ENCODE measurements around the gene RAB9A.

The RAB9A gene

DNA sequence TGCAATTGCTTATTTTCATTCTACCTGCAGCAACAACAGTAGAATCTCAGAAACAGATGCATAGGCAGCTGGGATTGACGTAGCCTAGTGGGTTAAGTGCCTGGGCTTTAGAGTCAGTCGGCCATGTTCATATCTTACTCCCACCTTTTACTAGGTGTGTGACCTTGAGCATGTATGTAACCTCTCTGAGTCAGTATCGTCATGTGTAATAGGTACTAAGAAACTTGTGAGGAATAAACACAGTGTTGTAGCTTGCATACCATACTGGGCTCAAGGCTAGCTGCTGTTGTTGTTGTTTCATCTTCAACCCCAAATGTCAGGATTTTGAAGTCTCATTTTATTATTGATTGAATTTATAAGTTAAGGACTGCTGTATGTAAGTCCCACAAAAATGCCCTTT is 14.2 kb downstream of the RAB9A start:
- Histone ChIP-seq H2AFZ (ENCODE audit: low read length) (no peak overlapping the region), H3K9me2 (replicated peaks; ENCODE audit: low read depth, low read length) (no peaks in the 10 kb centered on the region), H3K79me2 (ENCODE audit: insufficient read depth, low read length) (peaks cover 59% of the 10 kb centered on the region)

DNA sequence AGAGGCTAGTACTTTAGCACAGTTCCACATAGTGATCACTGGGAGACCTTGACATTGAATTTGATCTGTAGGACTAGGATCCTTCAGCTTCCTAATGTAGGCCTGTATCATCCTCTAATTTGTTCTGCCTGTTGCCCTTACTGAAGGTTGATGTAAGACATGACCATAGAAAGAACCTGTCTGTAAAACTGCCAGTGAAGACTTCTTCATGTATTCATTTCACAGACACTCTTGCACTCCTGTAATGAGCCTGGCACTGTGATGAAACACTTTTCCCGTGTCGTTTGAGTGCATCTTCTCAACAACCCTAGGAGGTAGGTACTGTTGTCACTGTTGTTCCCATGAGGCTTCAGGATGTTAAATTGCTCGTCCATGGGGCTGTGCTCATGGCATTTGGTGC is 14.7 kb downstream of the RAB9A start:
- TF ChIP-seq, protein P1, sequence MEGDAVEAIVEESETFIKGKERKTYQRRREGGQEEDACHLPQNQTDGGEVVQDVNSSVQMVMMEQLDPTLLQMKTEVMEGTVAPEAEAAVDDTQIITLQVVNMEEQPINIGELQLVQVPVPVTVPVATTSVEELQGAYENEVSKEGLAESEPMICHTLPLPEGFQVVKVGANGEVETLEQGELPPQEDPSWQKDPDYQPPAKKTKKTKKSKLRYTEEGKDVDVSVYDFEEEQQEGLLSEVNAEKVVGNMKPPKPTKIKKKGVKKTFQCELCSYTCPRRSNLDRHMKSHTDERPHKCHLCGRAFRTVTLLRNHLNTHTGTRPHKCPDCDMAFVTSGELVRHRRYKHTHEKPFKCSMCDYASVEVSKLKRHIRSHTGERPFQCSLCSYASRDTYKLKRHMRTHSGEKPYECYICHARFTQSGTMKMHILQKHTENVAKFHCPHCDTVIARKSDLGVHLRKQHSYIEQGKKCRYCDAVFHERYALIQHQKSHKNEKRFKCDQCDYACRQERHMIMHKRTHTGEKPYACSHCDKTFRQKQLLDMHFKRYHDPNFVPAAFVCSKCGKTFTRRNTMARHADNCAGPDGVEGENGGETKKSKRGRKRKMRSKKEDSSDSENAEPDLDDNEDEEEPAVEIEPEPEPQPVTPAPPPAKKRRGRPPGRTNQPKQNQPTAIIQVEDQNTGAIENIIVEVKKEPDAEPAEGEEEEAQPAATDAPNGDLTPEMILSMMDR (conservative IDR thresholded peaks at IDR 0.05; ENCODE audit: low read length) = no peak
- TF ChIP-seq EZH2phosphoT487 (IDR thresholded peaks at IDR 0.05; ENCODE audit: borderline replicate concordance) = no peak
- Histone ChIP-seq H3F3A (ENCODE audit: low read depth) (no peaks in the 10 kb centered on the region), H3K27me3 (ENCODE audit: insufficient read depth, low read length, poor library complexity, severe bottlenecking) (no peaks in the 10 kb centered on the region), H3K9ac (ENCODE audit: low read depth, low read length, poor library complexity, severe bottlenecking) (no peak overlapping the region), H4K20me1 (ENCODE audit: insufficient read depth, low read length, poor library complexity, severe bottlenecking) (peaks cover 15% of the 10 kb centered on the region), H3K4me3 (ENCODE audit: low read length, poor library complexity, severe bottlenecking) (no peak overlapping the region), H3K9me3 (ENCODE audit: insufficient read depth, low read depth, low read length) (no peaks in the 10 kb centered on the region), H2AFZ (ENCODE audit: low read length) (no peak overlapping the region), H3K36me3 (ENCODE audit: insufficient read depth, low read length) (peaks cover 10% of the 10 kb centered on the region; the same call in 1 of the 2 replicates), H3K4me1 (ENCODE audit: insufficient read depth, low read length, poor library complexity, severe bottlenecking) (peaks cover 8% of the 10 kb centered on the region), H3K9me2 (replicated peaks; ENCODE audit: low read depth, low read length) (no peaks in the 10 kb centered on the region), H3K79me2 (ENCODE audit: insufficient read depth, low read length) (peaks cover 54% of the 10 kb centered on the region), H3K4me2 (ENCODE audit: low read depth, low read length, poor library complexity, severe bottlenecking) (no peak overlapping the region)

More for the DNA sequence above, 14.2 kb downstream of the RAB9A start:
- Histone ChIP-seq H3K4me3 (ENCODE audit: low read length, poor library complexity, severe bottlenecking) (no peak overlapping the region), H3K27me3 (ENCODE audit: insufficient read depth, low read length, poor library complexity, severe bottlenecking) (no peaks in the 10 kb centered on the region), H3K9me3 (ENCODE audit: insufficient read depth, low read depth, low read length) (no peaks in the 10 kb centered on the region), H3K4me1 (ENCODE audit: insufficient read depth, low read length, poor library complexity, severe bottlenecking) (peaks cover 10% of the 10 kb centered on the region), H3K9ac (ENCODE audit: low read depth, low read length, poor library complexity, severe bottlenecking) (no peak overlapping the region), H4K20me1 (ENCODE audit: insufficient read depth, low read length, poor library complexity, severe bottlenecking) (peaks cover 15% of the 10 kb centered on the region), H3F3A (ENCODE audit: low read depth) (no peaks in the 10 kb centered on the region), H3K4me2 (ENCODE audit: low read depth, low read length, poor library complexity, severe bottlenecking) (no peak overlapping the region), H3K36me3 (ENCODE audit: insufficient read depth, low read length) (peaks cover 5% of the 10 kb centered on the region; the same call in 1 of the 2 replicates)
- TF ChIP-seq, protein P1 (conservative IDR thresholded peaks at IDR 0.05; ENCODE audit: low read length) = no peak
- no peak for TF ChIP-seq EZH2phosphoT487 (IDR thresholded peaks at IDR 0.05; ENCODE audit: borderline replicate concordance)

DNA sequence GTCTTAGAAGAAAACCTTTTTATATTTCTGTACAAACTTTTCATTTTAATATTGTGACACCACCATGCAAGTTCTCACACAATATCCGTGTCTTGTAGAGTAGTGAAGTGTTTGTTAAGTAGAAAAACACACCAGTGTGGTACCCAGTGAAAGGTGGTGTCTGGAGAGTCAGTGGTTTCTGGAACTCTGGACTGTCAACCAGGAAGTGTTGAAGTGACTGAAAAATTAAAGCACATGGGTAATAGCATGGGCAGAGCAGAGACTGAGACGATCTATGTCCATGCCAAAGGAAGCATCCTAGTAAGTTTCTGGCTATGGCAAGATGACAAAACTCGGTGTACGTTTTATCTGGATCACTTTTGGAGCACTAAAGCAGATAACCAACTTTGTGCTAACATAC is 22.2 kb downstream of the RAB9A start:
- Histone ChIP-seq H3K9me3 (ENCODE audit: insufficient read depth, low read depth, low read length) (no peaks in the 10 kb centered on the region), H3K36me3 (ENCODE audit: insufficient read depth, low read length) (peaks cover 53% of the 10 kb centered on the region; the same call in 1 of the 2 replicates), H3K27me3 (ENCODE audit: insufficient read depth, low read length, poor library complexity, severe bottlenecking) (no peaks in the 10 kb centered on the region), H3K9me2 (replicated peaks; ENCODE audit: low read depth, low read length) (no peaks in the 10 kb centered on the region), H3K4me1 (ENCODE audit: insufficient read depth, low read length, poor library complexity, severe bottlenecking) (no peaks in the 10 kb centered on the region), H3K9ac (ENCODE audit: low read depth, low read length, poor library complexity, severe bottlenecking) (no peak overlapping the region), H3K4me3 (ENCODE audit: low read length, poor library complexity, severe bottlenecking) (no peak overlapping the region), H2AFZ (ENCODE audit: low read length) (no peak overlapping the region), H4K20me1 (ENCODE audit: insufficient read depth, low read length, poor library complexity, severe bottlenecking) (no peaks in the 10 kb centered on the region), H3K4me2 (ENCODE audit: low read depth, low read length, poor library complexity, severe bottlenecking) (no peak overlapping the region), H3F3A (ENCODE audit: low read depth) (no peaks in the 10 kb centered on the region), H3K79me2 (ENCODE audit: insufficient read depth, low read length) (peaks cover 6% of the 10 kb centered on the region; the same call in 1 of the 2 replicates)
- TF ChIP-seq, protein P1 (conservative IDR thresholded peaks at IDR 0.05; ENCODE audit: low read length) = no peak
- no peak for TF ChIP-seq EZH2phosphoT487 (IDR thresholded peaks at IDR 0.05; ENCODE audit: borderline replicate concordance)

Measured in Loucy (cell line).